HG03432 (cell line): ENCODE data around the gene CXCL17.

Experiments
- ATAC-seq: cut with Tn5 transposase; IDR thresholded peaks from one replicate; pipeline ENCODE4 v1.9.1; 2021; ENCODE audit warnings: mild to moderate bottlenecking, moderate library complexity; ENCODE audit not compliant: unreplicated experiment

The CXCL17 gene

GRCh38 chr19:42424712-42425131, 18.0 kb downstream of the CXCL17 start:
- no peak for ATAC-seq

DNA sequence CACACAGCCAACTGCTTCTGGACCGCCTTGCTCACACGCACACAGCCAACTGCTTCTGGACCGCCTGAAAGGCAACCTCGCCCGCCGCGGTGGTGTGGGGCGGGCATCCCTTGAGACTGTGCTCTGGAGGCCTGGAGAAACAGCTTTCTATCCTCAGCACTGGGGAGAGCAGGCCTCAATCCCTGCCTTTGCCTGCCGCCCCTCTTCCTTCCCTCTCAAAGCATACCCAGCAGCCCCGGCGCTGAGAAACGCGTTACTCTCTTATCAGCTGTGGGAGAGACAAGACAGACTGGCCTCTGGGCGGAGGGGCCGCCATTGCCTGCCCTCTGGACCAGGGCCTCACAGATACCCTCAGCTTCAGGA, 18.4 kb downstream of the CXCL17 start:
- ATAC-seq = no peak

GRCh38 chr19:42423462-42424344, 19.0 kb downstream of the CXCL17 start:
- ATAC-seq = peak; percentile 86

GRCh38 chr19:42422901-42423461, 19.8 kb downstream of the CXCL17 start:
- ATAC-seq = peak; percentile 29

DNA sequence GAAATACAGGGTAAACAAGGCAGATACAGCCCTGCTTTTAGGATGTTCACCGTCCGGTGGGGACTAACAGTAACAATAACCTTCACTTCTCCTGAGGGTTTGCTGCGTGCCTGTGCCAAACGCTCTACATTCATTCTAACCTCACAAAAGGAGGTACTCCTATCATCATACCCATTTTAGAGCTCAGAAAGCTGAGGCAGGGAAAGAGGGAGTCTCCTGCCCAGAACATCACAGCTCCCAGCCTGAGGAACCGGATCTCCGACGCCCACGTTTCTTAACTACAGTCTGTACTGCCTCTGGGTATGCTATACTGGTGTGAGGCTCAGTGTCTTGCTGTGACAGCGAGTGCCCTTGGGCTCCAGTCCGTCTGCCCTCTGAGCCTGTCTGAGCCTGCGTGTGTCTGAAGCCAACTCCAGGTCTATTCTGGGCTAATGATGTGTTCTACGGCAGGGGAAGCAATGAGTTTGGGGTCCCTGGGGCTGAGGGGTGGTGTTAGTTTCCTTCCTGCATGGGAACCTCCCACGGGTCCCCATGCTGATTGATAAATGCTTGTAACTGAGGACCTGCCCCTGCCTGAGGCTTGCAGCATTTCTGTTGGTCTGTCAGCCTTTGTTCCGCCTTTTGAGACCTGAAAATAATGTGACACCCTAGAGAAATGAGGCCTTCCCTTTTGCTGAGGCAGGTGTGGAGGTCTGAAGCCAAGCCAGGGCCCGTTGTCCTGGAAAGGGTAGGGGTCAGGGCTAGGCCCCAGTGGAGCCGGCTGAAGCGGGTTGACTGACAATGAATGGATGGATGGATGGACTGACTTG, 20.4 kb downstream of the CXCL17 start:
- ATAC-seq = peak; percentile 2

DNA sequence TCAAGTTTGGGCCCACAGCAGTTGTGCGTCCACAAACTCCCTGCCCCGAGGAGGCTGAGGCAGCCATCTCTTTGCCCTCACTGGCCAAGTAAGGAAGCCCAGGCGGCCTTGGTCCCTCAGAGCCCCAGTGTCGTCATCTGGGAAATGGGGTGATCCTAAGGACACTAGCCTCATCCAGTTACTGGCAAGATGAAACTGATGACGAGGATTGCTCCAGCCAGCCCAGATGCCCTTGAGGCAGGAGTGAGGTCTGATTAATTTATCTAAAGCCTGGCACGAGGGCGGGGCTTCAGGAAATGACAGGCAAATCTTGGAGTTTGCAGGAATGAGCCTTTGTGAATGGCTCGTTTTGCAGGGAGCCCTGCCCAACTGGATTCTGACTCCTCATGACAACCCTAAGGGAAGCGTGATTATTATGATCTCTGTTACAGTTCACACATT, 21.1 kb downstream of the CXCL17 start:
- no peak for ATAC-seq

- no peak for ATAC-seq
These were observed 21.6 kb downstream of the CXCL17 start for GRCh38 chr19:42421101-42421500.

DNA sequence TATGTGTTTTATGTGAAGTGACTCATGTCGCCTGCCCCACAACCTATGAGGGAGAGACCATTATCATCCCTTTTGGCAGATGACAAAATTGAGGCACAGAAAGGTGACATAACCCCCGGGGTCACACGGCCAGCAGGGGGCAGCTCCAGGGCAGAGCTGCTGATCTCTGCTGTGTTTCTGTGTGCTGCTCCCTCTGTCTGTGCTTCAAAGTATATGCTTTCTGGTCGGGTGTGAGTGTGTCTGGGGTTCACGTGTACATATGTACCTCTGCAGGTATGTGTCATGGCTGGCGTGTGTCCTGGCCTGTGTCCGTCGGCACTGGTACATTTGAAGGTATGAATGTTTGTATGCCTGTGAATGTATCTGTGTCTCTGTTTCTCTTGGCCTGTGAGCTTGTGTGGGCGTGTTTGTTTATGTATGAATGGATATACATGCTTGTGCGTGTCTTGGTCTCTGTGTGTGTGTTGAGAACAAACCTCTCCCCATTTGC, 22.6 kb downstream of the CXCL17 start:
- no peak for ATAC-seq

- ATAC-seq = no peak
These were observed 23.4 kb downstream of the CXCL17 start for GRCh38 chr19:42419309-42419708.

GRCh38 chr19:42412661-42413076, 30.1 kb downstream of the CXCL17 start:
- ATAC-seq = no peak

- no peak for ATAC-seq
These were observed 30.5 kb downstream of the CXCL17 start for GRCh38 chr19:42412227-42412626.

DNA sequence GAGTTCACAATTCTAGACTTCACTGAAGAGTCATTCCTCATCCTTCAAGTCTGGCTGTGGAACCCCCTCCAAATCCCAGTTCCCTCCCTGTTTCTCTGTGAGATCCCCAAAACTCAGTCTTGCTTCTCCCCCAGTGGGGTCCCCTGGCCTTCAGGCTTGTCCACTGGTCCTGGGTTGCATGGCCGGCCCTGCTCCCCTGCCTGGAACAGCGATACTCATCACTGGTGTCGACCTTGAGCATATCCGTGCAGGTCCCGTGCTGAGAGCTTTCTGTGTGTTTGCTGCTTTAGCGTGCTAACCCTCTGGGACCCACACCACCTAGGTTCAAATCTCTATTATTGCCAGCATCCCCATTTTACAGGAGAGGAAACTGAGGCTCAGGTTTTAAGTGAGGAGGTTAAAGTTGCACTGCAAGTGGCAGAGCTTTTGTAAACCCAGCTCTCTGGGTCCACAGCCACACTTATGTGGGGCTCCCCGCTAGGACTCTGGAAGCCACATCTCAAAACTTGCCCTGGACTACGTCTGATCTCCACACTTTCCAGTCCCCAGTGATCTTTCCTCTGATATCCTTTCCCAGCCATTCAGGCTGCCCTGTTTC, 31.1 kb downstream of the CXCL17 start:
- ATAC-seq = no peak

- ATAC-seq = no peak
These were observed 32.4 kb downstream of the CXCL17 start for GRCh38 chr19:42410371-42410770.

DNA sequence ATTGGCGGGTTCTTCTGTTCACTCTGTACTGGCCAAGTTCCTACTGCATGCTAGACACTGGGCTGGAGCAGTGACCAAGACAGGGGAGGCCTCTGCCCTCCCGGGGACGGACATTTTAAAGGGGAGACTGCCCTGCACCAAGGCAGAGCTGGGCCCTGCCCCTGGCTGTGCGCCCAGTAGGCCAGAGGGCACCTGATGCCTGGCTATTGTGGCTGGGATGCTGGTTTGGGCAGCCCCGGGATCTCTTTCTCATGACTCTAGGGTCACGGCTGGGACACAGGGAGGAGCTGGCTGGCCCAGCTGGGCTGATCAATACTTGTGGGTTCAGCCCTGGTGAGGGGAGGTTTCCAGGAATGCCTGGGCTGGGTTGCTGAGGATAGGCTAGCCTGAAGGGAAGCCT, 33.3 kb downstream of the CXCL17 start:
- no peak for ATAC-seq

DNA sequence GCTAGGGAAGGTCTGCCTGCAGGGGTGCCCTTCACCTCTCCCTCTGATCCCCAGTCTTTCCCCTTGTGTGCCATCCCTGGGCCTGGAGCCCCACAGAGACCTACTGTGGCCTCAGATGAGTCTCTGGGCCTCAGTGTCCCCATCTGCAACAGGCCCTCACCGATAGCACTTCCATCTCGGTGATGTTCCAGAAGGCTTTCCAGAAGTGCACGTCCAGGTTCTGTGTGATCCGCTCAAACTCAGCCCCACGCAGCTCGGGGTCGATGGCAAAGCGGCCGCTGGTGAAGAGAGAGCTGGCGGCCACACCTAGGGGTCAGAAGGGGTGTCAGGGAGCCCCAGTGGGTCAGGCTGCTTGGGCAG, 35.0 kb downstream of the CXCL17 start:
- no peak for ATAC-seq

DNA sequence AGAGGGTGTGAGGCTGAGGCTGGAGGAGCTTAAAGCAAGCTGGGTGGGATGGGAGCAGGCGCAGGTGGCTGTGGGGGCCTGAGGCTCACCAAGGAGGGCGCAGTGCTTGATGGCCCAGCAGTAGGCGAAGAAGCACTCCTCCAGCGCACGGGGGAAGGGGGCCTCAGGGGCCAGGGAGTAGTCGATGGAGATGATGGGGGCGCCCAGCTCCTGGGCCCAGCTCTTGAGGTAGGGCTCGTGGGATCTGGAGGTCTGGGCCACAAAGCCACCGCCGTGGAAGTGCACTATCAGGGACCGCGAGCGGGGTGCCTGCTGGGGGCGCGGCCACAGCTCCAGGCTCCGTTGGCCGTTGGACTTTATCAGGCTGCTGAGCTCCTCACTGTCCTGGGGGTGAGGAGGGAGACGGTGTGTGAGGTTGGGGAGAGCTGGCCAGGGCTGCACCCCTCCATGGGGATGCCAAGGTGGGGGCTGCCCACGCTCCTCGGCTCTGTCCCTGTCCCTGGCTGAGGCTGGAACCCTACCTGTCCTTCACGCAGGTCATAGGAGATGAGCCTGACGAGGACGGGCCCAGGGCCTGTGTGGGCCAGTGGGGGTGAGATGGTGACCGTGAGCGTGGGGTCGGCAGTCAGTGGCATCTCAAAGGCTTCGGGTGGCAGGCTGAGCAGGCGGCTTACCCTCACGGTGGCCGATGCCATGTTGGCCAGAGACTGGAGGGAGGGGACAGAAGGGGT, 35.5 kb downstream of the CXCL17 start:
- ATAC-seq = no peak

GRCh38 chr19:42406111-42406510, 36.6 kb downstream of the CXCL17 start:
- no peak for ATAC-seq

- no peak for ATAC-seq
These were observed 39.2 kb downstream of the CXCL17 start for GRCh38 chr19:42403586-42403985.

- no peak for ATAC-seq
These were observed 40.2 kb downstream of the CXCL17 start for GRCh38 chr19:42402376-42403116.
